HepG2 (cell line): ENCODE results near the gene ZNHIT6. TPM values are rescaled to one million over a fixed set of nuclear protein-coding genes. Genes with fewer than 3 reads are reported as not detected.

ENCODE experiments used
- ARHGAP35 ChIP-seq: sonication (generic); formaldehyde crosslinking; IDR thresholded peaks from 2 replicates; pipeline ENCODE4 v1.9.0; 2022; ENCODE audit warnings: mild to moderate bottlenecking, inconsistent platforms, moderate library complexity, missing genetic modification reagents, borderline replicate concordance
- CEBPG ChIP-seq: IDR thresholded peaks from 2 replicates; pipeline ENCODE4 v1.6.1; 2016
- DNMT3B ChIP-seq: conservative IDR thresholded peaks from 2 replicates; pipeline ENCODE4 v1.6.1; 2016; ENCODE audit warnings: missing biosample characterization, control low read depth
- DPF2 ChIP-seq: sonication (generic); formaldehyde crosslinking; IDR thresholded peaks from 2 replicates; pipeline ENCODE4 v1.4.0; 2020; ENCODE audit warnings: mild to moderate bottlenecking, low read depth, missing genetic modification reagents, borderline replicate concordance
- FOXJ3 ChIP-seq: sonication (generic); formaldehyde crosslinking; IDR thresholded peaks from 2 replicates; pipeline ENCODE4 v1.4.0; 2020; ENCODE audit warnings: missing genetic modification reagents, mild to moderate bottlenecking, borderline replicate concordance
- HOXD1 ChIP-seq: sonication (generic); formaldehyde crosslinking; IDR thresholded peaks from 2 replicates; pipeline ENCODE4 v1.5.0; 2020; ENCODE audit warnings: missing genetic modification reagents
- KLF9 ChIP-seq: IDR thresholded peaks from 2 replicates; pipeline ENCODE4 v1.6.1; 2016; ENCODE audit warnings: low read depth
- MAFG ChIP-seq: sonication (generic); formaldehyde crosslinking; IDR thresholded peaks from 2 replicates; pipeline ENCODE4 v1.5.1; 2020; ENCODE audit warnings: mild to moderate bottlenecking, missing genetic modification reagents
- MEF2D ChIP-seq: sonication (generic); formaldehyde crosslinking; IDR thresholded peaks from 2 replicates; pipeline ENCODE4 v1.5.1; 2020; ENCODE audit warnings: mild to moderate bottlenecking, missing genetic modification reagents
- MNT ChIP-seq: fragments of 450-650 bp; IDR thresholded peaks from 2 replicates; pipeline ENCODE4 v1.6.1; 2016
- PBX3 ChIP-seq: sonication (generic); formaldehyde crosslinking; IDR thresholded peaks from 2 replicates; pipeline ENCODE4 v1.8.1; 2023; ENCODE audit warnings: missing genetic modification reagents, inconsistent platforms, borderline replicate concordance
- RFX5 ChIP-seq: IDR thresholded peaks from 2 replicates; pipeline ENCODE4 v1.6.1; 2011; ENCODE audit warnings: low read depth, low read length, improper control_type of control experiment
- SMARCC2 ChIP-seq: fragments of 450-650 bp; IDR thresholded peaks from 2 replicates; pipeline ENCODE4 v1.6.1; 2017; ENCODE audit warnings: antibody characterized with exemption, mild to moderate bottlenecking
- SMYD3 ChIP-seq: sonication (generic); formaldehyde crosslinking; IDR thresholded peaks from 2 replicates; pipeline ENCODE4 v1.8.1; 2023; ENCODE audit warnings: mild to moderate bottlenecking, missing genetic modification reagents
- TCF7 ChIP-seq: sonication (generic); IDR thresholded peaks from 2 replicates; pipeline ENCODE4 v1.6.1; 2016; ENCODE audit warnings: antibody characterized with exemption, low read depth
- TRAFD1 ChIP-seq: sonication (generic); formaldehyde crosslinking; IDR thresholded peaks from 2 replicates; pipeline ENCODE4 v1.5.1; 2020; ENCODE audit warnings: missing genetic modification reagents, mild to moderate bottlenecking, borderline replicate concordance
- ZBTB25 ChIP-seq: IDR thresholded peaks from 2 replicates; pipeline ENCODE4 v1.6.1; 2018; ENCODE audit warnings: missing genetic modification reagents
- ZC3H4 ChIP-seq: sonication (generic); formaldehyde crosslinking; IDR thresholded peaks from 2 replicates; pipeline ENCODE4 v1.4.0; 2020; ENCODE audit warnings: missing genetic modification reagents, borderline replicate concordance
- ZNF207 ChIP-seq: fragments of 450-650 bp; IDR thresholded peaks from 2 replicates; pipeline ENCODE4 v1.6.1; 2016; ENCODE audit warnings: antibody characterized with exemption, borderline replicate concordance
- ZNF251 ChIP-seq: sonication (generic); formaldehyde crosslinking; IDR thresholded peaks from 2 replicates; pipeline ENCODE4 v1.9.0; 2021; ENCODE audit warnings: mild to moderate bottlenecking, missing genetic modification reagents
- ZNF329 ChIP-seq: sonication (generic); formaldehyde crosslinking; IDR thresholded peaks from 2 replicates; pipeline ENCODE4 v1.9.0; 2021; ENCODE audit warnings: low read depth, mild to moderate bottlenecking, missing genetic modification reagents
- ZNF333 ChIP-seq: sonication (generic); formaldehyde crosslinking; IDR thresholded peaks from 2 replicates; pipeline ENCODE4 v1.4.0; 2020; ENCODE audit warnings: mild to moderate bottlenecking, missing genetic modification reagents, borderline replicate concordance
- ZNF563 ChIP-seq: sonication (generic); formaldehyde crosslinking; IDR thresholded peaks from 2 replicates; pipeline ENCODE4 v1.8.0; 2022; ENCODE audit warnings: mild to moderate bottlenecking, moderate library complexity, missing genetic modification reagents
- ZNF639 ChIP-seq: conservative IDR thresholded peaks from 2 replicates; pipeline ENCODE4 v1.6.1; 2018; ENCODE audit warnings: missing genetic modification reagents
- ZNF652 ChIP-seq: IDR thresholded peaks from 2 replicates; pipeline ENCODE4 v1.6.1; 2016; ENCODE audit warnings: low read depth, borderline replicate concordance
- ZNF788 ChIP-seq: sonication (generic); formaldehyde crosslinking; IDR thresholded peaks from 2 replicates; pipeline ENCODE4 v1.5.0; 2020; ENCODE audit warnings: mild to moderate bottlenecking, missing genetic modification reagents, borderline replicate concordance
- polyA plus RNA-seq, 8 experiments: library from polyadenylated mRNA; depleted of rRNA in 3 of 8; stranded (reverse) in 7 of 8; unstranded in 1 of 8; fragments of >200 nt; fragmentation: Illumina TruSeq in 4 of 8; extraction: Trizol in 4 of 8; gene quantifications; 2 replicates each; pipeline versions ENCODE4 v1.2.1 to v1.2.3, GENCODE V29; 2011 to 2016; ENCODE audit warnings: low read depth in 4 of 8, missing spikeins in 1 of 8, mixed read lengths in 1 of 8; ENCODE audit not compliant: insufficient read depth in 1 of 8
- total RNA-seq, 5 experiments: library from RNA; depleted of rRNA; stranded (reverse); fragments of >200 nt; fragmentation: Illumina TruSeq; extraction: Trizol; gene quantifications; 2 replicates each; pipeline ENCODE4 v1.2.3, GENCODE V29; 2016; ENCODE audit warnings: low read depth in 1 of 5

ZNHIT6 gene
- total and polyA plus RNA-seq, 2 of the 13 experiments (the other 11 are each of a cell fraction or from before 2014, with no cell fraction given): 6.0 to 15.2 TPM

GRCh38 chr1:85681087-85681486 lies 27.1 kb downstream of the ZNHIT6 start (continued):
- TF ChIP-seq ZC3H4 (CRISPR knock-in tag) (no peak), ZNF639 (CRISPR knock-in tag) (no peak), HOXD1 (no peak), ZNF652 (CRISPR knock-in tag) (no peak), MAFG (CRISPR knock-in tag) (no peak), KLF9 (CRISPR knock-in tag) (no peak), PBX3 (CRISPR knock-in tag) (no peak), SMARCC2 (no peak), DNMT3B (CRISPR knock-in tag) (no peak), ZNF563 (CRISPR knock-in tag) (no peak), ARHGAP35 (CRISPR knock-in tag) (no peak), SMYD3 (CRISPR knock-in tag) (no peak), CEBPG (peak; percentile 53), RFX5 (peak; percentile 85), ZBTB25 (CRISPR knock-in tag) (no peak), TCF7 (peak; percentile 55; the same call in 1 of the 2 replicates), ZNF333 (CRISPR knock-in tag) (no peak), ZNF329 (no peak), ZNF788 (CRISPR knock-in tag) (no peak), TRAFD1 (CRISPR knock-in tag) (no peak), MNT (no peak), ZNF207 (no peak), ZNF251 (CRISPR knock-in tag) (no peak), MEF2D (CRISPR knock-in tag) (no peak), DPF2 (peak; percentile 73; the same call in 1 of the 2 replicates), FOXJ3 (CRISPR knock-in tag) (peak; percentile 96)
